GM21619 (cell line): Measurements from ENCODE around the gene GLIS2.

Experiments used
- ATAC-seq: cut with Tn5 transposase; IDR thresholded peaks from one replicate; pipeline ENCODE4 v1.9.1; 2021; ENCODE audit not compliant: unreplicated experiment

Gene GLIS2

DNA sequence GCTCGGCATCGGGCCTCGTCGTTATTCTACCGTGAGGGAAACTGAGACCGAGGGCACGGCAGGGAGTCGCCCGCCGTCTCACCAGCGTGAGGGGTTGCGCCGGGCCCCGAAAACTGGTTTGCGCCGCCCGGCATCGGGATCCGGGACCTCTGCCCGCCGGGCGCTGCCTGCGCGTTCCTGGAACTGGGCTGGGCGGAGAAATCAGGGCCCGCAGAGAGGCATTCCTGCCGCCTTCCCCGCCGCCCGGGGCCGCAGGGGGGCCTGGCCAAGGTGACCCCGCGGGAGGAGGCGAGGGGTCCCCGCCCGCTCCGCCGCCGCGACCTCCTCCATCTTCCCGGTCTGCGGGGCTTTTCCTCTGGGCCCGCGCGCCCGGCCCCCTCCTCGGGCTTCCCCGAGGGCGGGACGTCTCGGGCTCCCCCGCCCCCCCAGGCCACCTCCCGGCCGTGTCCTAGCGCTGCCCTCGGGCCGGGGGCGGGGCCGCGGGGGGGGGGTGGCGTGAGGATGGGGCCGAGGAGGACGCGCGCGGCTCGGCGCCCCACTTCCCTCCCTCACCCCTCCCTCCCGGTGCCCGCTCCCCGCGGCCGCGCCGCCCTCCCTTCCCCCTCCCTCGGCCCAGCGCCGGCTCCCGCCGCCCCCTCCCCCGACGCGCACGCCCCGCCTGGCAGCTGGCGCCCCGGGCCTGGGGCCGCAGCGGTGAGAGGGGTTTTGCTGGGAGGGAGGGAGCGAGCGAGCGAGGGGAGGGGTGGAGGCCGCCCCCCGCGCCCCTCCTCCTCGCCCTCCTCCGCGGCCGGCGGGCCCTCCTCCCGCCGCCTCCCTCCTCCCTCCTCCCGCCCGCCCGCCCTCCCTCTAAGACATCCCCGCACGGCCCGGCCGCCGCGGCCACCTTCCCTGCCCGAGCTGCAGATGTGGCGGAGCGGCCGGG is at the start of gene GLIS2:
Gene GLIS2 (plus strand): TSS at position 882 of the 922 bp plus-strand sequence. CDS start 16,214 bp downstream, outside the sequence.
- ATAC-seq: no peak

GRCh38 chr16:4266372-4266771 is 49.5 kb upstream of the GLIS2 start:
- no peak for ATAC-seq

- ATAC-seq: no peak
Observed at GRCh38 chr16:4270091-4270490, 45.8 kb upstream of the GLIS2 start.

- no peak for ATAC-seq
Observed at GRCh38 chr16:4270595-4270994, 45.3 kb upstream of the GLIS2 start.

- peak; percentile 59 for ATAC-seq
Observed at GRCh38 chr16:4271176-4272113, 44.4 kb upstream of the GLIS2 start.

DNA sequence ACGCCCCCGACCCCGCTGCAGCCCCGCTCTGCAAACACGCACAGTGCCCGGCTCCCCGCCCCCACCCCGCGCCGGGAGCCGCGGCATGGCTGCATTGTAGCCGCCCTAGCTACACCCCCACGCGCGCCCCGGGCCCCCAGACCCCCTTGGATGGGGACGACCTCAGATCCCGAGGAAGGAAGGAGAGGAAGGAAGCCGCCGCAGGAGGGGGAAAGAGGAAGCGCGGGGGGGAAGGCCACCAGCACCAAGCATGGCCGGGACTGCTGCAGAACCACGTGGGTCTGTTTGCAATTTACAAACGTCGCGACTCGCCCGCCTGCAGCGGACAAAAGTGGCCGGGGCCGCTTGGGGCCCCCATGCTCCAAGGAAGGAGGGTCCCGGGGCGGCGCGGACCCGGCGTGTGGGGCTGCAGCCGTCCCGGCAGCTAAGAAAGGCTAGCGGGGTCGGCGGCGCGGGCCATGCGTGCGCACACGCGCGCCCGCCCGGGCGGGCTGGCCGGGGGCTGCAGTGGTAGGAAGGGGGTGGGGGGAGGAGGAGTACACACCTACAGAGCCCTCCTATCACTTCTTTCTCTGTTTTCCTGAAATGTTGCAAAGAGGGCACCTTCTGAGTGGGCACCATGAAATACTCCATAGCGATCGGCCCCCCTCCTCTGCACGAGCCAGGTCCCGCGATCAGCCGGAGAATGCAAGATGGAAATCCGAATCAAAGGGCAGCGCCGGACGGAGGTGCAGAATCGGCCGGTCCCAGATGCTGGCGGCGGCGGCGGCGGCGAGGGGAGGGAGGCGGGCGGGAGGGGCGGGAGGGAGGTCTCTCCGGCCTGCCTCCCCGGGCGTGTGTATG is 43.5 kb upstream of the GLIS2 start:
- no peak for ATAC-seq

GRCh38 chr16:4273858-4274311 is 42.0 kb upstream of the GLIS2 start:
- no peak for ATAC-seq

GRCh38 chr16:4275861-4276260 is 40.0 kb upstream of the GLIS2 start:
- ATAC-seq: no peak

DNA sequence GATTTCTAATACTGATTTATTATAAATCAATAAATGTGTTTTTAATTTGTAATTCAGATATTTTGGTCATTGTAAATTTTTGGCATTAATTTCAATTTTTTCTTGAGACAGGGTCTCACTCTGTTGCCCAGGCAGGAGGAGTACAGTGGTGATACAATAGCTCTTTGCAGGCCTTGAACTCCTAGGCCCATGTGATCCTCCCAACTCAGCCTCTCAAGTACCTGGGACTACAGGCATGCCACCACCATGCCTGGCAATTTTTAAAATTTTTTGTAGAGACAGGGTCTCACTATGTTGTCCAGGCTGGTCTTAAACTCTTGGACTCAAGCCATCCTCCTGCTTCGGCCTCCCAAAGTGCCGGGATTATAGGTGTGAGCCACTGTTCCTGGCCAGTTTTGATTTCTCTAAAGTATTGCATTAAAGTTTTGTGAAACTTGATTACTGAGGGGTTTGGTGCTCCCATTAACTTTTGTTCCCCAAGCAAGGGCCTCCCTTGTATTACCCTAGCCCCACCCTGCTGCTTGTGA is 37.8 kb upstream of the GLIS2 start:
- ATAC-seq: no peak

- no peak for ATAC-seq
Observed at GRCh38 chr16:4280625-4281024, 35.2 kb upstream of the GLIS2 start.

- no peak for ATAC-seq
Observed at GRCh38 chr16:4283441-4283840, 32.4 kb upstream of the GLIS2 start.

DNA sequence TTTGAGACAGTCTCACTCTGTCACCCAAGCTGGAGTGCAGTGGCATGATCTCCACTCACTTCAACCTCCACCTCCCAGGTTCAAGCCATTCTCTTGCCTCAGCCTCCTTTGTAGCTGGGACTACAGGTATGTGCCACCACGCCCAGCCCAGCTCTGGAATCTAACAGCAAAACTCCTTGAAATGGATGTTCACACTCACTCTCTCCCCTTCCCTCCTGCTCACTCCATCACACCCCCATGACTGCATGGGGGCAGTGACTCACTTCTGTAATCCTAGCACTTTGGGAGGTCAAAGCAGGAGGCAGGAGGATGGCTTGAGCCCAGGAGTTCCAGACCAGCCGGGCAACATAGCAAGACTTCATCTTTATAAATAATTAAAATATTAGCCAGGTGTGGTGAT is 31.9 kb upstream of the GLIS2 start:
- no peak for ATAC-seq

GRCh38 chr16:4285167-4285566 is 30.7 kb upstream of the GLIS2 start:
- no peak for ATAC-seq

GRCh38 chr16:4288148-4288921 is 27.5 kb upstream of the GLIS2 start:
- ATAC-seq: peak; percentile 69

DNA sequence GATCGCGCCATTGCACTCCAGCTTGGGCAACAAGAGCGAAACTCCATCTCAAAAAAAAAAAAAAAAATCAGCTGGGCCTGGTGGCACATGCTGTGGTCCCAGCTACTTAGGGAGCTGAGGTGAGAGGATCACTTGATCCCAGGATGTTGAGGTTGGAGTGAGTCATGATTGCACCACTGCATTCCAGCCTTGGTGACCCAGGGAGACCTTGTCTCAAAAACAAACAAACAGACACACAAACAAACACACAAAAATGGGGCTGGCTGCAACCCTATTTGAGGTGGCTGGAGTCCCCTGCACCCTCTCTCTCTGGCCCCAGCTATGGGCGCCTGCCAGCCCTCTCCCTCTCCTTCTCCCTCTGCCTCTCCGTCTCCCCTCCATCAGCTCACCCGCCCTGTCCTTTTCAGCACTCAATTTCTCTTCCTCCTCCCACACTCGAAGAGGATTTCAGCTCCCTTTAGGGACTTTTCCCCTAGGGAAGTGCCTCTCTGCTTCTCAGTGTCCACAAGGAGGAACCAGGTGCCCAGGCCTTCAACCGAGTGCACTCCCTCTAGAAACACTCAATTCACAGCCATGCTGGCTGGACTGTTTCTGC is 25.5 kb upstream of the GLIS2 start:
- ATAC-seq: no peak

- no peak for ATAC-seq
Observed at GRCh38 chr16:4291699-4292098, 24.2 kb upstream of the GLIS2 start.

GRCh38 chr16:4293181-4293716 is 22.6 kb upstream of the GLIS2 start:
- no peak for ATAC-seq

DNA sequence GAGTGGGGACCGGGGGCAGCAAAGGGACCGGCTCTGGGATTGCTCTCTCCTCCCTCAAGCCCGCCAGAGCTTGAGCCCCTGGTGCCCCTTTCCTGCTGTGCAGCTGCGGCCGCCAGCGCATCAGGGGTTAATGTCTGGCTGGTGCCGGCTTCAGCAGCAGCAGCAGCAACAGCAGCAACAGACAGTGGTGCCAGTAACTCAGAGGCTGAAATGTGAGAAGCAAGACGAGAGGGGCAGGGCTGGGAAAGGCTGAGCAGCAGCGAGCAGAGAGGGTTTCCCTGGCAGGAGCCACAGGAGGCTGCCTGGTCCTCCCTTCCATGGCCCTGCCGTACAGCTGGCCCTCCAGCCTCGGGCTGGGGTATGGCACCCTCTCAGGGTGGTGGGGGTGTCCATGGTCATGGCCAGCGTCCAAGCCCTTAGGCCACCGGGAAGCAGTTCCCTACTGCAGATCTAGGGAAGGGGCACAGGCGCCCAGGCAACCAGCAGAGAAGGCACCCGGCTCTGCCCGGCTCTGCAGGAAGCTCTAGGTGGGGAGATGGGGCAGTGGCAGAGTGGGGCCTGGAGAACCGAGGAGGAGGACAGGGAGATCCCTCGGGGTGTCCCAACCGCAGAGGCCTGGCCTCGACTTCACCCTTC is 21.9 kb upstream of the GLIS2 start:
- no peak for ATAC-seq

- ATAC-seq: no peak
Observed at GRCh38 chr16:4295581-4295980, 20.3 kb upstream of the GLIS2 start.
